Dedifferentiated amniotic fluid mesenchymal stem cell (primary cell): ENCODE results near the gene RFX6.

ENCODE experiments used
- DNase-seq: peaks from one replicate; pipeline ENCODE4 v3.0.0-alpha.2; 2016; ENCODE audit errors: extremely low spot score

Gene RFX6

GRCh38 chr6:116895935-116896334 is 18.9 kb downstream of the RFX6 start:
- no peak for DNase-seq

DNA sequence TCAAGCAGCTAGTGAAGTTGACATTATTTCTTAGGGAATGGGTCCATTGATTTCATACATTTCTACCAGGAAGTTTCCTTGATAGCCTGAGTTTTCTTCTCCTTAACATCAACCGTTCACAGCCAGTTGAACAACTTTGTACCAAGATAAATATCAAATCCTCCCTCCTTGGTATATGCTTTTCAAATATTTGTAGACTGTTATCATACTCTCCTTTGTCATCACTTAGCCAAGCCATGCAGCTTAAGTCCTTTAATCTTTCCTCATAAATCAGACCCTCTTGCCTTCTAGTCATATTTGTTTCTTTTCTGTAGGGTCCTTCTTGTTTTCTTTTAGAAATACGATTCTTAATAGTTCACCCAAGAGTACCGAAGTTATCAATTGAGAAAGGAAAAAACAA is 25.6 kb downstream of the RFX6 start:
- no peak for DNase-seq

DNA sequence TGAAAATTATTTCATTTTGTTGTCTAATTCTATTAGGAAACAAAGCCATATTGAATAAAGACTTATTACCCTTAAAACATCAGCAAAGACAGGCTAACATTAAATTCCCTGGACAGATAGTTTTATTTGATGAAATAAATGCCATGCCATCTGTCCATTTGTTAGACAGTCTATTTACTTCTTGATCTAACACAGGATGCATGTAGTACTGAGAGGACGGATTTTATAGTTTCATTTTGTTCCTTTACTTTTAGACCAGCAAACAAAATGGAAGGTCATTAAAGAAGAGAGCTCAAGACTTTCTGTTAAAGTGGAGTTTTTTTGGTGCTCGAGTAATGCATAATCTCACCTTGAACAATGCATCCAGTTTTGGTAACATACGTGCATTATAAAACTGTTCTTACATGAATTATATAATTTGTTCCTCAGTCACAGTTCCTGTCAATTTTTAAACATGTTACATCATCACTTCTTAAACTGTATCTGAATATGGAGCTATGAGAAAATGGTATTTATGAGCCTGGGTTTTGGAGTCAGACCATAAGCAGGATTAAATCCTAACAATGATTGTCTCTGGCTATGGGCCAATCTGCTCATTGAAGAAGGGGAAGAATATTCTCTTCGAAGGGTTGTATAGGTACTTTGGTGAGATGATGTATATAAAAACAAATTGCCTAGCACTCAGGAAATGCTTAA is 46.0 kb downstream of the RFX6 start:
- no peak for DNase-seq

- DNase-seq: no peak
These were observed 47.2 kb downstream of the RFX6 start for GRCh38 chr6:116924245-116924644.

DNA sequence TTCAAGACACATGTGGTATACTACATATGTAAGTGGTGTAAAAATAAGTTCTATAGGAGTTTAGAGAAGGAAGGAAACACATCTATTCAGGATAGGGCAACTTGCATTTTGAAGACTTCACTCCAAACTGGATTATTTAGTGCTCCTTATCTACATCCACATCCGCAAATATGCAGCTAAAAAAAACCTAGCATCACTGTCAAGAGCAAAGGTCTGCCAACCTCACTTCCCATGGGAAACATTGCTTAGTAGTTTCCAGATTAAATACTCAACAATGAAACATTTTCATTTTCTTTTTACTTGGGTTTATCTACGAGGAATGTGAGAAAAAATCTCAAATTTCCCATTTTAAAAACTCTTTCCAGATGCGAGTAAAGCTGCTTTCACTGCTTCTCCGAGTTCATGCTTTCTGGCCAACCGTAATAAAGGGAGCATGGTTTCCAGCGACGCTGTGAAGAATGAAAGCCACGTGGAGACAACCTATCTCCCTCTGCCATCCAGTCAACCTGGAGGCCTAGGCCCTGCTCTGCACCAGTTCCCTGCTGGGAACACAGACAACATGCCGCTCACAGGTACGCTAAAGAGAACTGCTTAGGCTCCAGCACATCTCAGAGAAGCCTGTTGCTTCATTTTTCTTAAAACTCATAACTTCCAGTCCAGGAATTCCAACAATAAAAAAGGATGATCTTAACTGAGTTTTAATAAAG is 48.2 kb downstream of the RFX6 start:
- DNase-seq: no peak

DNA sequence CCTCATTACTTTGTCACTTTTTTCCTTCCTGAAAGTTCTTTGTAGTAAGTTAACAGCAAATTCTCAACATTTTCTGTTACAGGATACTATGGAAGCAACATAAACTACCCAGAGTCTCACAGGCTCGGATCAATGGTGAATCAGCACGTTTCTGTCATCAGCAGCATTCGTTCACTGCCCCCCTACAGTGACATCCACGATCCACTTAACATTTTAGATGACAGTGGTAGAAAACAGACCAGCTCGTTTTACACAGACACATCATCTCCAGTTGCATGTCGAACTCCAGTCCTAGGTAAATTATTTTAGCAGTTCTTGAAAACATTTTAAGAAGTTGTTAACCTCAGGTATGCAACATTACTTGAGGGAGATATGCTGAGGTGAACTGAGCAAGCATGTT is 51.6 kb downstream of the RFX6 start:
- no peak for DNase-seq

GRCh38 chr6:116929825-116930224 is 52.8 kb downstream of the RFX6 start:
- DNase-seq: no peak

DNA sequence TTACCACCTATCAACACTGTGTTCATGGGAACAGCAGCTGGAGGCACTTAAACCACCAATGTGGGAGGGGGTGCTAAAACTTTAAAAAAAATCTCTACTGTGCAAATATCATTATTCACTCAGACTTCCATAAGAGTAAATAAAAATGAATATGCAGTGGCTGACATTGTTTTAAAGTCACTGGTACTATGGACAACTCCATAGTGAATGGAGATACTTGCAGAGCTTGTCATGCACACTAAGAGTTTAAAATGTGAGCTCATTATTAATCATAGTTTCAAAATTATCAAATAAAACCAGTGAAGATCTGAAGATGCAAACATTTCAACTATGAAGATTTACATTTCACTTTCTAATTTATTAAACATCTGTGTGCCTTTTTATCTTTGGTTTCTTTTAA is 54.4 kb downstream of the RFX6 start:
- DNase-seq: no peak

- DNase-seq: no peak
These were observed 55.5 kb downstream of the RFX6 start for GRCh38 chr6:116932496-116932895.

GRCh38 chr6:116933485-116933884 is 56.4 kb downstream of the RFX6 start:
- no peak for DNase-seq

DNA sequence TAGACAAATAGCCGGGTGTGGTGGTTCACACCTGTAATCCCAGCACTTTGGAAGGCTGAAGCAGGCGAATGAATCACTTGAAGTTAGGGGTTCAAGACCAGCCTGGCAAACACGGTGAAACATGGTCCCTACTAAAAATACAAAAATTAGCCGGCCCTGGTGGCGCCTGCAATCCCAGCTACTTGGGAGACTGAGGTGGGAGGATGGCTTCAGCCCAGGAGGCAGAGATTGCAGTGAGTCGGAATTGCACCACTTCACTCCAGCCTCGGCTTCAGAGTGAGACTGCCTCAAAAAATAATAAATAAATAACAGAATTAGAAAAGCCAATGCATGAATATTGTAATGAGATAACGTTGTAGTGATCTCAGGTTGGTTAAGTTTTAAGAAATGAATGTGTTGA is 61.3 kb downstream of the RFX6 start:
- no peak for DNase-seq

DNA sequence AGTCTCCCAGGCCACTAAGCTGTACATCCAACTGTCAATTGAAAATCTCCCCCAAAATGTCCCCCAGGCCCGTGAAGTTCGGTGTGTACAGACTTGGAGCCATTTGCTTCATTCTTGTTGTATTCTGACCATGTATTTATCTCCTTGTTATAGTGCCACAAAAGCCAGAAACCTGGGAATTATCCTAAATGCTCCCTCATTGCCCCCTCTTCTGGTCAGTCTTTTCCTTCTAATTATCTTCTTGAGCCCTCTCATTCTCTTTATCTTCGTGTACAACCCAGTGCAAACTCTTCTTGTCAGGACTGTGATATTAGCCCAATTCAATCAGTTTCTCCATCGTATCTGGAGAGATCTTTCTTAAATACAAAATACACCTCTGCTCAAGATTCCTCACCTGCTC is 64.7 kb downstream of the RFX6 start:
- DNase-seq: no peak

DNA sequence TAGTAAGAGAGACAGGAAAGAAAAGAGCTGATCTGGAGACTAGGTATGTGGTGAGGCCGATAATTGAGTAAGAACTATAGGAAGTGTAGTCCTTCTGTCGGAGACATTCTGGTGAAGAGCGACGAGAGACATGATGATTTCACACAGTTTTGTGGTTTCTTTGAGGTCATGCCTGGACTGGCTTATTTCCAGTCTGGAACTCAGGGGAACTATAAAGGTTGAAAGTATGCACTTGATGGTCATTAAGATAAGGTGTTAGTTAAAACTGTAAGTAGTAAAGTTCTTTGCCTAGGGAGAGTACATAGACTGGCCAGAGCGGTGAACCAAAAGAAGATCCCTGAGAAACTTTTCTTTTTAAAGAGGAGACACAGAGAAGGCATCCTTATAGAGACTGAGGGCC is 68.8 kb downstream of the RFX6 start:
- DNase-seq: no peak

GRCh38 chr6:116948533-116949304 is 71.7 kb downstream of the RFX6 start:
- no peak for DNase-seq

- no peak for DNase-seq
These were observed 72.9 kb downstream of the RFX6 start for GRCh38 chr6:116949964-116950363.

- no peak for DNase-seq
These were observed 77.3 kb downstream of the RFX6 start for GRCh38 chr6:116954335-116954734.

DNA sequence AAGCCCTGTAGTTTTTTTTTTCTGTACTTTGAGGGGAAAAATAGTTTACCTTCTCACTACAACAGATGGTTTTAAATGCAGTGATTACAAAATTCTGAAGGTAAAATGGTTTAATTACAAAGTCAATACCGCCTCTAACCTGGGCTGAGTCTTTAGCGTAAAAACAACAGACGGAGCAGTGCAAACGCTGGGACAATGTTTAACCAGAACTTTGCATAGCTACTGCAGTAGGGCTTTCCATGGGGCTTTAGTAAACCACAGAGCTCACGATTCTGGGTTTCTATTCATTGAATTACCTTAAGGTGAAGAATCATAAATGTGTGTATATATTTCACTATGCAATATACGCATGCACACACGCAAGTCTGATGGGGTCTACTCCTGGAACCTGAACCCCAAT is 77.9 kb downstream of the RFX6 start:
- no peak for DNase-seq

DNA sequence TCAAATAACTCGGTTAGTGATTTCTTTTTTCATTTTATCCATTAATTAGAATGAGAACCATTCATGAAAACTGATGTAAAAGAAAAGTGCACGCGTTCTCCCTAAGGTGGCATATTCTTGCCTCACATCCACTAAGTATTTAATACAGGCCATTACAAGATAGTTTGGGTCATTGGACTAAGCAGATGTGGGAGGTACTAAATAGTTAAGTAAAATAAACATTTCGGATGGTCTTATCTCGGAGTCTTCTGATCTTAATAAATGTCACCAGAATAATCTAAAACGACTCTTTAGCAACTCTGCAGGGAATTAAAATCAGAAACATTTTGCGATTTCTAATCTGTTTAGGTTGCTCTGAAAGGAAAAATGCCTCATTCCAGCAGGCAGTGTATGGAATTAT is 78.7 kb downstream of the RFX6 start:
- no peak for DNase-seq

DNA sequence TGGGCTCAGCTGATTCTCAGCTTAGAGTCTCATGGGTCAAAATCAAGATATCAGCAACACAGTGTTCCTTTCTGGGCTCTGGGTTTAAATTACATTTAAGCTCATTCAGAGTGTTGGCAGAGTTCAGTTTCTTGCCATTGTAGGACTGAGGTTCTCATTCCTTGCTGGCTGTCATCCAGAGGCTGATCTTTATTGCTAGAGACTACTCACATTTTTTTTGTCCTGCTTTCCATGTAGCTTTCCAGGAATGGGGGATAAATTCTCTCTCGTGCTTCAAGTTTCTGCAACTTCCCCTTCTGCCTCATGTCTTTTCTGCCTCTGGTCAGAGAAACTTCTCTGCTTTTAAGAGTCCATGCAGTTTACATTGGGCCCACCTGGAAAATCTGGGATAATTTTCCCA is 86.9 kb downstream of the RFX6 start:
- no peak for DNase-seq

GRCh38 chr6:116966675-116967576 is 89.9 kb downstream of the RFX6 start:
- no peak for DNase-seq

GRCh38 chr6:116969211-116969863 is 92.3 kb downstream of the RFX6 start:
- no peak for DNase-seq
